Stomach (tissue), 4 donors: ENCODE results near the gene OR12D1.

Experiments
- POLR2A ChIP-seq, 4 donors: fragments of 450-650 bp; IDR thresholded peaks; one replicate each; pipeline ENCODE4 v1.6.1; 2016; ENCODE audit warnings: antibody characterized with exemption in 4 of 4, control low read depth in 2 of 4, mild to moderate bottlenecking in 1 of 4, moderate library complexity in 1 of 4
- TF ChIP-seq, protein P1 (sequence below), 7 experiments: fragments of 450-650 bp in 4 of 7; fragments of 200-600 bp in 3 of 7; sonication (generic) in 3 of 7; IDR thresholded peaks; one replicate each; pipeline ENCODE4 v1.5.1; 2016 to 2019; ENCODE audit warnings: antibody characterized with exemption in 7 of 7, control low read depth in 2 of 7, mild to moderate bottlenecking in 1 of 7

- TF ChIP-seq, protein P1, sequence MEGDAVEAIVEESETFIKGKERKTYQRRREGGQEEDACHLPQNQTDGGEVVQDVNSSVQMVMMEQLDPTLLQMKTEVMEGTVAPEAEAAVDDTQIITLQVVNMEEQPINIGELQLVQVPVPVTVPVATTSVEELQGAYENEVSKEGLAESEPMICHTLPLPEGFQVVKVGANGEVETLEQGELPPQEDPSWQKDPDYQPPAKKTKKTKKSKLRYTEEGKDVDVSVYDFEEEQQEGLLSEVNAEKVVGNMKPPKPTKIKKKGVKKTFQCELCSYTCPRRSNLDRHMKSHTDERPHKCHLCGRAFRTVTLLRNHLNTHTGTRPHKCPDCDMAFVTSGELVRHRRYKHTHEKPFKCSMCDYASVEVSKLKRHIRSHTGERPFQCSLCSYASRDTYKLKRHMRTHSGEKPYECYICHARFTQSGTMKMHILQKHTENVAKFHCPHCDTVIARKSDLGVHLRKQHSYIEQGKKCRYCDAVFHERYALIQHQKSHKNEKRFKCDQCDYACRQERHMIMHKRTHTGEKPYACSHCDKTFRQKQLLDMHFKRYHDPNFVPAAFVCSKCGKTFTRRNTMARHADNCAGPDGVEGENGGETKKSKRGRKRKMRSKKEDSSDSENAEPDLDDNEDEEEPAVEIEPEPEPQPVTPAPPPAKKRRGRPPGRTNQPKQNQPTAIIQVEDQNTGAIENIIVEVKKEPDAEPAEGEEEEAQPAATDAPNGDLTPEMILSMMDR (IDR thresholded peaks at IDR 0.05) = no peak
- no peak for TF ChIP-seq POLR2A (IDR thresholded peaks at IDR 0.05)
Observed at GRCh38 chr6:29424168-29424567, 9.4 kb downstream of the OR12D1 start.
